ENCODE results near the gene GPRASP2. TPM values are rescaled to one million over a fixed set of nuclear protein-coding genes. Genes with fewer than 3 reads are reported as not detected.

GPRASP2 gene
- total and polyA plus RNA-seq, 9 of the 15 experiments (the other 6 are each of a cell fraction or from before 2014, with no cell fraction given), result 1.2 to 3.3 (median 2.1) TPM

GRCh38 chrX:102723456-102723855, 11.2 kb downstream of the GPRASP2 start:
- in situ Hi-C loops (cut with MboI), result no loop called here
- POLR2A ChIA-PET, result no interaction called here

GRCh38 chrX:102727761-102728160, 15.5 kb downstream of the GPRASP2 start:
- ATAC-seq (no peak), DNase-seq (ENCODE audit: extremely low read depth in 1 of 4, low spot score in 3 of 4) (no peak), FAIRE-seq (no peak)
- Histone ChIP-seq H2AFZ (ENCODE audit: low read depth, low read length) (no peak overlapping the region), H3K9me3 (replicated peaks; ENCODE audit: control insufficient read depth, insufficient read depth, low read depth, low read length) (no peaks in the 10 kb centered on the region), H3K27ac (ENCODE audit: extremely low read depth, low read depth, low read length) (no peak overlapping the region), H3K9ac (ENCODE audit: insufficient read depth in 1 of 2, low read depth in 2 of 2, low read length in 2 of 2) (no peak overlapping the region), H3K36me3 (ENCODE audit: control insufficient read depth, insufficient read depth, low read length) (no peaks in the 10 kb centered on the region), H3K4me1 (replicated peaks in 1 of 2; ENCODE audit: control insufficient read depth in 2 of 2, insufficient read depth in 2 of 2, low read length in 2 of 2) (no peaks in the 10 kb centered on the region), H3K4me3 (no peak overlapping the region), H3K9me1 (ENCODE audit: control insufficient read depth, insufficient read depth, low read length) (no peaks in the 10 kb centered on the region), H3K79me2 (ENCODE audit: control insufficient read depth, insufficient read depth, low read length) (no peaks in the 10 kb centered on the region), H3K27me3 (ENCODE audit: control insufficient read depth in 2 of 2, insufficient read depth in 2 of 2, low read length in 2 of 2) (no peaks in the 10 kb centered on the region), H3K4me2 (ENCODE audit: insufficient read depth, low read length) (no peak overlapping the region), H4K20me1 (replicated peaks; ENCODE audit: control insufficient read depth, insufficient read depth, low read length) (no peaks in the 10 kb centered on the region)
- WGBS (ENCODE audit: insufficient coverage, low coverage, missing lambda C conversion rate), result 9% methylated on average over 1 of the region's 1 CpG
- no TSS peak for BruUV-seq (replicated peaks)
- in situ Hi-C loops (cut with MboI) (no loop called here), intact Hi-C loops (cut with micrococcal nuclease) (no loop called here)
- POLR2A ChIA-PET, result no interaction called here
- CTCF ChIA-PET (ENCODE audit: low intra/inter-chr PET ratio), result no interaction called here
- no peak for TF ChIP-seq FOXJ2 (tag; IDR thresholded peaks at IDR 0.05)
- no peak for TF ChIP-seq BRF2 (IDR thresholded peaks at IDR 0.05; ENCODE audit: borderline replicate concordance, insufficient read depth, insufficient read length)
- TF ChIP-seq ZZZ3 (IDR thresholded peaks at IDR 0.05), result no peak
- no peak for TF ChIP-seq ELF1 (tag; IDR thresholded peaks at IDR 0.05)

More at GRCh38 chrX:102723456-102723855, 11.2 kb downstream of the GPRASP2 start:
- ATAC-seq, result no peak
- Histone ChIP-seq H3K79me2 (ENCODE audit: control insufficient read depth, insufficient read depth, low read length) (no peaks in the 10 kb centered on the region), H4K20me1 (replicated peaks; ENCODE audit: control insufficient read depth, insufficient read depth, low read length) (no peaks in the 10 kb centered on the region), H3K4me1 (replicated peaks in 1 of 2; ENCODE audit: control insufficient read depth in 2 of 2, insufficient read depth in 2 of 2, low read length in 2 of 2) (no peaks in the 10 kb centered on the region; a peak in 1 of 5 replicates), H3K27me3 (ENCODE audit: control insufficient read depth in 2 of 2, insufficient read depth in 2 of 2, low read length in 2 of 2) (no peaks in the 10 kb centered on the region), H3K36me3 (ENCODE audit: control insufficient read depth, insufficient read depth, low read length) (no peaks in the 10 kb centered on the region), H3K27ac (ENCODE audit: extremely low read depth, low read depth, low read length) (no peak overlapping the region), H3K4me2 (ENCODE audit: insufficient read depth, low read length) (no peak overlapping the region), H3K4me3 (no peak overlapping the region), H3K9me3 (replicated peaks; ENCODE audit: control insufficient read depth, insufficient read depth, low read depth, low read length) (no peaks in the 10 kb centered on the region), H3K9me1 (ENCODE audit: control insufficient read depth, insufficient read depth, low read length) (no peaks in the 10 kb centered on the region), H2AFZ (ENCODE audit: low read depth, low read length) (no peak overlapping the region), H3K9ac (ENCODE audit: insufficient read depth in 1 of 2, low read depth in 2 of 2, low read length in 2 of 2) (no peak overlapping the region)
- no peak for DNase-seq (ENCODE audit: extremely low read depth in 1 of 4, low spot score in 3 of 4)
- intact Hi-C loops (cut with micrococcal nuclease), result no loop called here
- WGBS (ENCODE audit: insufficient coverage, low coverage, missing lambda C conversion rate), result 0% methylated on average over 1 of the region's 1 CpG
- TF ChIP-seq LEF1 (IDR thresholded peaks at IDR 0.05), result no peak
- FAIRE-seq, result no peak
- BruUV-seq (replicated peaks), result no TSS peak
- CTCF ChIA-PET (ENCODE audit: low intra/inter-chr PET ratio), result no interaction called here
